ENCODE results near the gene CSNK1D.

The CSNK1D gene

GRCh38 chr17:82228278-82228841, 45.1 kb downstream of the CSNK1D start:
- TF ChIP-seq SIN3A (IDR thresholded peaks at IDR 0.05; ENCODE audit: borderline replicate concordance, insufficient read depth, low read length) (no peak), POLR2AphosphoS5 (IDR thresholded peaks at IDR 0.05; ENCODE audit: low read depth, low read length) (no peak), TAF1 (IDR thresholded peaks at IDR 0.05; ENCODE audit: borderline replicate concordance, insufficient read depth, low read length) (no peak), FOXP2 (optimal IDR thresholded peaks at IDR 0.05; ENCODE audit: borderline replicate concordance, extremely low read depth, extremely low read length, insufficient read depth) (no peak)
- TF ChIP-seq, protein P1, sequence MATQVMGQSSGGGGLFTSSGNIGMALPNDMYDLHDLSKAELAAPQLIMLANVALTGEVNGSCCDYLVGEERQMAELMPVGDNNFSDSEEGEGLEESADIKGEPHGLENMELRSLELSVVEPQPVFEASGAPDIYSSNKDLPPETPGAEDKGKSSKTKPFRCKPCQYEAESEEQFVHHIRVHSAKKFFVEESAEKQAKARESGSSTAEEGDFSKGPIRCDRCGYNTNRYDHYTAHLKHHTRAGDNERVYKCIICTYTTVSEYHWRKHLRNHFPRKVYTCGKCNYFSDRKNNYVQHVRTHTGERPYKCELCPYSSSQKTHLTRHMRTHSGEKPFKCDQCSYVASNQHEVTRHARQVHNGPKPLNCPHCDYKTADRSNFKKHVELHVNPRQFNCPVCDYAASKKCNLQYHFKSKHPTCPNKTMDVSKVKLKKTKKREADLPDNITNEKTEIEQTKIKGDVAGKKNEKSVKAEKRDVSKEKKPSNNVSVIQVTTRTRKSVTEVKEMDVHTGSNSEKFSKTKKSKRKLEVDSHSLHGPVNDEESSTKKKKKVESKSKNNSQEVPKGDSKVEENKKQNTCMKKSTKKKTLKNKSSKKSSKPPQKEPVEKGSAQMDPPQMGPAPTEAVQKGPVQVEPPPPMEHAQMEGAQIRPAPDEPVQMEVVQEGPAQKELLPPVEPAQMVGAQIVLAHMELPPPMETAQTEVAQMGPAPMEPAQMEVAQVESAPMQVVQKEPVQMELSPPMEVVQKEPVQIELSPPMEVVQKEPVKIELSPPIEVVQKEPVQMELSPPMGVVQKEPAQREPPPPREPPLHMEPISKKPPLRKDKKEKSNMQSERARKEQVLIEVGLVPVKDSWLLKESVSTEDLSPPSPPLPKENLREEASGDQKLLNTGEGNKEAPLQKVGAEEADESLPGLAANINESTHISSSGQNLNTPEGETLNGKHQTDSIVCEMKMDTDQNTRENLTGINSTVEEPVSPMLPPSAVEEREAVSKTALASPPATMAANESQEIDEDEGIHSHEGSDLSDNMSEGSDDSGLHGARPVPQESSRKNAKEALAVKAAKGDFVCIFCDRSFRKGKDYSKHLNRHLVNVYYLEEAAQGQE (IDR thresholded peaks at IDR 0.05; ENCODE audit: insufficient read depth in 1 of 2, low read depth in 2 of 2, low read length in 2 of 2): no peak

GRCh38 chr17:82227629-82228277, 45.7 kb downstream of the CSNK1D start:
- TF ChIP-seq POLR2AphosphoS5 (IDR thresholded peaks at IDR 0.05; ENCODE audit: low read depth, low read length) (no peak), SIN3A (IDR thresholded peaks at IDR 0.05; ENCODE audit: borderline replicate concordance, insufficient read depth, low read length) (no peak), FOXP2 (optimal IDR thresholded peaks at IDR 0.05; ENCODE audit: borderline replicate concordance, extremely low read depth, extremely low read length, insufficient read depth) (no peak), TAF1 (IDR thresholded peaks at IDR 0.05; ENCODE audit: borderline replicate concordance, insufficient read depth, low read length) (no peak)
- TF ChIP-seq, protein P1 (IDR thresholded peaks at IDR 0.05; ENCODE audit: insufficient read depth in 1 of 2, low read depth in 2 of 2, low read length in 2 of 2): no peak

DNA sequence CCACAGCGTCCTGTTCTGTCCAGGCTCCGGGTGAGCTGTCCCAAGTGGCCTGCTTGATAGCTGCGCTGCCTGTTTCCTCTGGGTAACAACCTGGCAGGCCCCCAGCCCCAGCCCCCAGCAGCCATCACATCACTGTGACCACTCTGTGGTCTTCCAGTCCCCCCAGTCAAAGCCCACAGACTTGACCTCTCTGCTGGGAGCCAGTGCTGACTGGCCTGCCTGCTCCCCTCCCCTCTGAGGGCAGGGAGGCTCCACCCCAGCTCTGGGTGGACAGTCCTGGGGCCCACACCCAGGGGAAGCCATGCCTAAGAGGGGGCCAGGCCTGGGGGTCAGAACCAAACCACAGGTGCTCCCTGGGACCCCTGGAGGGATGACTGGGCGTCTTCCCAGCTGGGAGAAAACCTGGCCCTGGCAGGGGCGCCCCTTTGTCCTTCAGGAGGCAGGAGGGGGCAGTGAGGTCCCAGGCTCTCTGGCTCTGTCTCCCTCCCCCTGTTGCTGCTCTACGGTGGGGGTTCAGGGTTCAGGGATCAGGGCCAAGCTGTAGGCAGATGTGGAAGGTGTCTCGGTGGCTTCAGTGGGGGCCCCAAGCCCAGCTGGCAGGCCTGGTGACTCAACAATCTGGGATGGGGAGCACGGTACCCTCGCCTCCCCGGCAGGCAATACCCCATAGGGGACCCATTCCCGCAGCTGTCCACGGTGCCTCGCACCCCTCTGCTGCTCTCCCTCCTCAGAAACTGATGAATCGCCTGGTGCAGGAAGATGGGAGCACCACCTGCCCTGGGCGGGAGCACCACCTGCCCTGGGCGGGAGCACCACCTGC, 46.5 kb downstream of the CSNK1D start:
- TF ChIP-seq, protein P1 (IDR thresholded peaks at IDR 0.05; ENCODE audit: insufficient read depth in 1 of 2, low read depth in 2 of 2, low read length in 2 of 2): no peak
- TF ChIP-seq SIN3A (IDR thresholded peaks at IDR 0.05; ENCODE audit: borderline replicate concordance, insufficient read depth, low read length): no peak
- no peak for TF ChIP-seq FOXP2 (optimal IDR thresholded peaks at IDR 0.05; ENCODE audit: borderline replicate concordance, extremely low read depth, extremely low read length, insufficient read depth)
- no peak for TF ChIP-seq POLR2AphosphoS5 (IDR thresholded peaks at IDR 0.05; ENCODE audit: low read depth, low read length)
- no peak for TF ChIP-seq TAF1 (IDR thresholded peaks at IDR 0.05; ENCODE audit: borderline replicate concordance, insufficient read depth, low read length)

GRCh38 chr17:82226146-82226808, 47.2 kb downstream of the CSNK1D start:
- TF ChIP-seq, protein P1 (IDR thresholded peaks at IDR 0.05; ENCODE audit: insufficient read depth in 1 of 2, low read depth in 2 of 2, low read length in 2 of 2): no peak
- no peak for TF ChIP-seq FOXP2 (optimal IDR thresholded peaks at IDR 0.05; ENCODE audit: borderline replicate concordance, extremely low read depth, extremely low read length, insufficient read depth)
- no peak for TF ChIP-seq TAF1 (IDR thresholded peaks at IDR 0.05; ENCODE audit: borderline replicate concordance, insufficient read depth, low read length)
- TF ChIP-seq SIN3A (IDR thresholded peaks at IDR 0.05; ENCODE audit: borderline replicate concordance, insufficient read depth, low read length): no peak
- TF ChIP-seq POLR2AphosphoS5 (IDR thresholded peaks at IDR 0.05; ENCODE audit: low read depth, low read length): no peak

All from PFSK-1 (cell line).